Activated CD8-positive, alpha-beta T cell treated with anti-CD3 and anti-CD28 coated beads for 36 hours (primary cell): ENCODE results near the gene LSM12. TPM values are rescaled to one million over a fixed set of nuclear protein-coding genes. Genes with fewer than 3 reads are reported as not detected.

Source experiments
- ATAC-seq: fragments of 200-7000 bp; cut with Tn5 transposase; one replicate; pipeline ENCODE4 v1.10.0; 2021; ENCODE audit warnings: mild to moderate bottlenecking, moderate library complexity
- CTCF ChIA-PET: fragments of 350-600 bp; sonication (Branson Sonifier 250); formaldehyde crosslinking; loops from one replicate; lab custom pipeline; 2021; ENCODE audit warnings: antibody characterized with exemption; lab: Charles Lee
- POLR2A ChIA-PET: fragments of 350-600 bp; sonication (Branson Sonifier 250); formaldehyde crosslinking; loops from one replicate; lab custom pipeline; 2021; ENCODE audit warnings: antibody characterized with exemption; lab: Charles Lee
- DNase-seq: peaks from one replicate; pipeline ENCODE4 v3.0.0-alpha.2; 2020
- H3K27ac Mint-ChIP-seq: one replicate; pipeline ENCODE4 v1.8.0; 2021; ENCODE audit warnings: mild to moderate bottlenecking, mixed read lengths
- H3K27me3 Mint-ChIP-seq: one replicate; pipeline ENCODE4 v1.8.0; 2021; ENCODE audit warnings: mixed read lengths
- H3K36me3 Mint-ChIP-seq: one replicate; pipeline ENCODE4 v1.8.0; 2021; ENCODE audit warnings: low read depth, mixed read lengths
- H3K4me1 Mint-ChIP-seq: one replicate; pipeline ENCODE4 v1.8.0; 2021; ENCODE audit warnings: low read depth, mixed read lengths
- H3K4me3 Mint-ChIP-seq: one replicate; pipeline ENCODE4 v1.8.0; 2021; ENCODE audit warnings: mild to moderate bottlenecking, moderate library complexity, mixed read lengths
- H3K9me3 Mint-ChIP-seq: one replicate; pipeline ENCODE4 v1.8.0; 2021; ENCODE audit warnings: mixed read lengths
- intact Hi-C: fragments of 100-400 bp; cut with micrococcal nuclease; formaldehyde crosslinking; loops from one replicate; pipeline ENCODE4 v1.10.0; 2022
- total RNA-seq, 2 experiments: library from RNA; stranded (reverse); gene quantifications; one replicate each; pipeline ENCODE4 v1.2.3, GENCODE V29; 2021
- TF ChIP-seq, protein P1 (sequence below): fragments of 200-600 bp; IDR thresholded peaks from one replicate; pipeline ENCODE4 v1.8.0; 2022; ENCODE audit warnings: antibody characterized with exemption, mild to moderate bottlenecking

Gene LSM12
- total RNA-seq, 2 experiments from 2014 or later, result 104 to 110 TPM

DNA sequence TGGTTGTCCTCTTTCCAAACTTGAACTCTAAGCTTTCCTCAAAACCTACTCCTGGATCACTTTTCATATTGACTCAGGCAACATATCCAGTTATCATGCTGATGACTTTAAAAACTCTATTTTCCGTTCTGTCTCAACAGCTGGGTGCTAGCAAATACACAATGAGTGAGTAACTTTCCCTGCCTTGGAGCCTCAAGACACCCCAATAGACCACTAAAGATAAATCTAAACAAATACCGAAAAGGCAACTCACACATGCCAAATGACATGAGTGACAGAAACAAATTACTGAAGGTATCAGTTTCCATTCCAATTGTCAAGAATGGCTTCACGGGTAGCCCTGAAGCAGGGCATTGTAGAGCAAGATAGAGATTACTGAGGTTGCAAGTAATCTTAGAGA lies 36.0 kb downstream of the LSM12 start:
- ChIA-PET CTCF (interaction anchor here (0.7 to 1.1 kb wide), 3 partner anchors 9 to 120 kb away, joined by 3 read pairs; no protein-coding TSS in a partner anchor), POLR2A (interaction anchor here (1.0 kb wide), 2 partner anchors 13 to 38 kb away, joined by 3 read pairs; no protein-coding TSS in a partner anchor)
- H3K27me3 Mint-ChIP-seq, result no peaks in the 10 kb centered on the region
- no peak overlapping the region for H3K4me3 Mint-ChIP-seq
- peaks cover 7% of the 10 kb centered on the region for H3K4me1 Mint-ChIP-seq
- intact Hi-C loops, result no loop called here
- no peak overlapping the region for H3K27ac Mint-ChIP-seq
- no peak for ATAC-seq
- DNase-seq, result no peak
- H3K9me3 Mint-ChIP-seq, result no peaks in the 10 kb centered on the region
- peaks cover 21% of the 10 kb centered on the region for H3K36me3 Mint-ChIP-seq
- TF ChIP-seq, protein P1, sequence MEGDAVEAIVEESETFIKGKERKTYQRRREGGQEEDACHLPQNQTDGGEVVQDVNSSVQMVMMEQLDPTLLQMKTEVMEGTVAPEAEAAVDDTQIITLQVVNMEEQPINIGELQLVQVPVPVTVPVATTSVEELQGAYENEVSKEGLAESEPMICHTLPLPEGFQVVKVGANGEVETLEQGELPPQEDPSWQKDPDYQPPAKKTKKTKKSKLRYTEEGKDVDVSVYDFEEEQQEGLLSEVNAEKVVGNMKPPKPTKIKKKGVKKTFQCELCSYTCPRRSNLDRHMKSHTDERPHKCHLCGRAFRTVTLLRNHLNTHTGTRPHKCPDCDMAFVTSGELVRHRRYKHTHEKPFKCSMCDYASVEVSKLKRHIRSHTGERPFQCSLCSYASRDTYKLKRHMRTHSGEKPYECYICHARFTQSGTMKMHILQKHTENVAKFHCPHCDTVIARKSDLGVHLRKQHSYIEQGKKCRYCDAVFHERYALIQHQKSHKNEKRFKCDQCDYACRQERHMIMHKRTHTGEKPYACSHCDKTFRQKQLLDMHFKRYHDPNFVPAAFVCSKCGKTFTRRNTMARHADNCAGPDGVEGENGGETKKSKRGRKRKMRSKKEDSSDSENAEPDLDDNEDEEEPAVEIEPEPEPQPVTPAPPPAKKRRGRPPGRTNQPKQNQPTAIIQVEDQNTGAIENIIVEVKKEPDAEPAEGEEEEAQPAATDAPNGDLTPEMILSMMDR, result no peak

DNA sequence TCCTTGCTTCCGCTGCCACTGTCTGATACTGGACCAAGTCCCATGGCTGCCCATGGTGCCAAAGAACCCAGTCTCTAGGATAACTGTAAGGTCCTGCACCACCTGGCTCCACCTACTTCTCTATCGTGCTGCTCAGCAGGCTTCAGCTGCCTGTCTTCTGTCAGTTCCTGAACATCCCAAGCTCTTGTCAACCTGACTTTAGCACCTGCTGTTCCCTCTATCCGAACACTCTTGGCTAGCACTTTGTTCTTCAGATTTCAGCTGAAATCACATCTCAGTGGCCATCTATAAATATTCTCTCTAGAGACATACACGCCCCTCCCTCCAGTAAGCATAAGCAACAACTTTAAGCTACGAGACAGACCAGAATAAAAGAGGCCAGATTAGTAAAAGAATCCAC lies 36.7 kb downstream of the LSM12 start:
- intact Hi-C loops, result no loop called here
- ChIA-PET CTCF (interaction anchor here (0.7 to 1.1 kb wide), 3 partner anchors 8 to 120 kb away, joined by 3 read pairs; no protein-coding TSS in a partner anchor), POLR2A (interaction anchor here (0.6 to 1.8 kb wide), 3 partner anchors 13 to 36 kb away, joined by 3 to 5 read pairs (median 3); partner anchors contain the start of gene TMEM101)
- TF ChIP-seq, protein P1, result no peak
- Mint-ChIP-seq H3K27me3 (no peaks in the 10 kb centered on the region), H3K9me3 (no peaks in the 10 kb centered on the region), H3K36me3 (peaks cover 20% of the 10 kb centered on the region), H3K4me1 (peaks cover 7% of the 10 kb centered on the region), H3K27ac (no peak overlapping the region), H3K4me3 (no peak overlapping the region)
- DNase-seq, result no peak
- no peak for ATAC-seq

GRCh38 chr17:44024853-44025252 lies 41.6 kb downstream of the LSM12 start:
- no peak for ATAC-seq
- Mint-ChIP-seq H3K36me3 (no peaks in the 10 kb centered on the region), H3K4me1 (no peaks in the 10 kb centered on the region), H3K4me3 (no peak overlapping the region), H3K9me3 (no peaks in the 10 kb centered on the region), H3K27me3 (no peaks in the 10 kb centered on the region), H3K27ac (no peak overlapping the region)
- ChIA-PET CTCF (no interaction called here), POLR2A (interaction anchor here (0.8 kb wide), 1 partner anchor 17 kb away, joined by 3 read pairs; no protein-coding TSS in a partner anchor)
- TF ChIP-seq, protein P1, result no peak
- intact Hi-C loops, result no loop called here
- no peak for DNase-seq

DNA sequence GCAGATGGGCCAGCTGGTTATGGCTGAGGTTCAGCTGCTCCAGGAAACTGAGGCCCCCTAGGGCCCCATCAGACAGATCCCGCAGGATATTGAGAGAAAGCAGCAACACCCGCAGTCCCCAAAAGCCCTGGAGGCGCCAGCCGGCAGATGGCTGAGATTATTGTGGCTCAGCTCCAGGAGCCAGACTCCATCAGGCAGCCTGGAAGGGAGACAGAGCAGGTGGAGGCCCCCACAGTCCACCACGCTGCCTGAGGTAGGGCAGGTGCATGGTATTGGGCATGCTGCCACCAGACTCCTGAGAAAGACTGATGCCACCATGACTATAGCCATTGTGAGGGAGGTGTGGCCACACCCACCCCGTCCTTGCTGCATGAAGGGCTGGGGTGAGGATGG lies 42.2 kb downstream of the LSM12 start:
- TF ChIP-seq, protein P1, result no peak
- no peak overlapping the region for H3K27ac Mint-ChIP-seq
- CTCF ChIA-PET, result no interaction called here
- H3K4me3 Mint-ChIP-seq, result no peak overlapping the region
- ATAC-seq (no peak), DNase-seq (no peak)
- H3K9me3 Mint-ChIP-seq, result no peaks in the 10 kb centered on the region
- H3K4me1 Mint-ChIP-seq, result no peaks in the 10 kb centered on the region
- H3K36me3 Mint-ChIP-seq, result no peaks in the 10 kb centered on the region
- no peaks in the 10 kb centered on the region for H3K27me3 Mint-ChIP-seq
- POLR2A ChIA-PET, result interaction anchor here (0.8 kb wide), 1 partner anchor 16 kb away, joined by 3 read pairs; no protein-coding TSS in a partner anchor
- intact Hi-C loops, result no loop called here

- DNase-seq (no peak), ATAC-seq (no peak)
- Mint-ChIP-seq H3K27me3 (no peaks in the 10 kb centered on the region), H3K9me3 (no peaks in the 10 kb centered on the region), H3K4me1 (no peaks in the 10 kb centered on the region), H3K27ac (no peak overlapping the region), H3K36me3 (no peaks in the 10 kb centered on the region), H3K4me3 (no peak overlapping the region)
- intact Hi-C loops, result no loop called here
- TF ChIP-seq, protein P1, result no peak
- ChIA-PET POLR2A (interaction anchor here (1.1 kb wide), 1 partner anchor 12 kb away, joined by 3 read pairs; no protein-coding TSS in a partner anchor), CTCF (no interaction called here)
These were observed 42.8 kb downstream of the LSM12 start for GRCh38 chr17:44023545-44024270.
